Measurements from ENCODE around the gene ATXN7L2. TPM values are rescaled to one million over a fixed set of nuclear protein-coding genes. Genes with fewer than 3 reads are reported as not detected.
"Not testable (repeated sequence)": the region's sequence is repeated elsewhere in the genome, so short reads cannot be mapped to it uniquely, and the experiment has no call there.

The ATXN7L2 gene
- total RNA-seq, 2 experiments from 2014 or later, result 11.2 to 13.7 TPM

GRCh38 chr1:109468903-109469302 is 14.8 kb upstream of the ATXN7L2 start:
- Mint-ChIP-seq H3K4me1 (ENCODE audit: low read depth) (peaks cover 2% of the 10 kb centered on the region), H3K4me3 (no peak overlapping the region), H3K9me3 (no peaks in the 10 kb centered on the region), H3K27me3 (peaks cover 57% of the 10 kb centered on the region), H3K27ac (no peak overlapping the region), H3K36me3 (ENCODE audit: low read depth) (no peaks in the 10 kb centered on the region)
- no peak for ATAC-seq
- DNase-seq, result no peak
- TF ChIP-seq, protein P1, sequence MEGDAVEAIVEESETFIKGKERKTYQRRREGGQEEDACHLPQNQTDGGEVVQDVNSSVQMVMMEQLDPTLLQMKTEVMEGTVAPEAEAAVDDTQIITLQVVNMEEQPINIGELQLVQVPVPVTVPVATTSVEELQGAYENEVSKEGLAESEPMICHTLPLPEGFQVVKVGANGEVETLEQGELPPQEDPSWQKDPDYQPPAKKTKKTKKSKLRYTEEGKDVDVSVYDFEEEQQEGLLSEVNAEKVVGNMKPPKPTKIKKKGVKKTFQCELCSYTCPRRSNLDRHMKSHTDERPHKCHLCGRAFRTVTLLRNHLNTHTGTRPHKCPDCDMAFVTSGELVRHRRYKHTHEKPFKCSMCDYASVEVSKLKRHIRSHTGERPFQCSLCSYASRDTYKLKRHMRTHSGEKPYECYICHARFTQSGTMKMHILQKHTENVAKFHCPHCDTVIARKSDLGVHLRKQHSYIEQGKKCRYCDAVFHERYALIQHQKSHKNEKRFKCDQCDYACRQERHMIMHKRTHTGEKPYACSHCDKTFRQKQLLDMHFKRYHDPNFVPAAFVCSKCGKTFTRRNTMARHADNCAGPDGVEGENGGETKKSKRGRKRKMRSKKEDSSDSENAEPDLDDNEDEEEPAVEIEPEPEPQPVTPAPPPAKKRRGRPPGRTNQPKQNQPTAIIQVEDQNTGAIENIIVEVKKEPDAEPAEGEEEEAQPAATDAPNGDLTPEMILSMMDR (IDR thresholded peaks at IDR 0.05), result no peak
- intact Hi-C loops (cut with micrococcal nuclease), result no loop called here
- CTCF ChIA-PET, result interaction anchor here (1.1 to 2.8 kb wide), 4 partner anchors 14 to 171 kb away, joined by 3 to 10 read pairs (median 6); partner anchors contain the start of gene ATXN7L2
- POLR2A ChIA-PET, result interaction anchor here (0.5 to 1.5 kb wide), 5 partner anchors 11 to 45 kb away, joined by 3 to 5 read pairs (median 4); partner anchors contain the start of gene PSMA5

GRCh38 chr1:109470245-109470644 is 13.5 kb upstream of the ATXN7L2 start:
- ChIA-PET CTCF (interaction anchor here (1.2 to 2.8 kb wide), 3 partner anchors 8 to 170 kb away, joined by 4 to 10 read pairs (median 6); partner anchors contain the start of gene ATXN7L2), POLR2A (interaction anchor here (1.1 kb wide), 1 partner anchor 13 kb away, joined by 5 read pairs; the partner anchor contains the start of gene ATXN7L2)
- DNase-seq (no peak), ATAC-seq (no peak)
- Mint-ChIP-seq H3K4me1 (ENCODE audit: low read depth) (peaks cover 2% of the 10 kb centered on the region), H3K27me3 (peaks cover 46% of the 10 kb centered on the region), H3K4me3 (no peak overlapping the region), H3K36me3 (ENCODE audit: low read depth) (no peaks in the 10 kb centered on the region), H3K9me3 (no peaks in the 10 kb centered on the region), H3K27ac (no peak overlapping the region)
- TF ChIP-seq, protein P1 (IDR thresholded peaks at IDR 0.05), result no peak
- intact Hi-C loops (cut with micrococcal nuclease), result no loop called here

GRCh38 chr1:109472779-109473178 is 10.9 kb upstream of the ATXN7L2 start:
- Mint-ChIP-seq H3K9me3 (no peaks in the 10 kb centered on the region), H3K4me3 (no peak overlapping the region), H3K36me3 (ENCODE audit: low read depth) (no peaks in the 10 kb centered on the region), H3K27ac (no peak overlapping the region), H3K4me1 (ENCODE audit: low read depth) (peaks cover 2% of the 10 kb centered on the region), H3K27me3 (peaks cover 34% of the 10 kb centered on the region)
- DNase-seq, result no peak
- no peak for ATAC-seq
- CTCF ChIA-PET, result no interaction called here
- intact Hi-C loops (cut with micrococcal nuclease), result no loop called here
- TF ChIP-seq, protein P1 (IDR thresholded peaks at IDR 0.05), result no peak
- POLR2A ChIA-PET, result interaction anchor here (1.7 kb wide), 1 partner anchor 11 kb away, joined by 6 read pairs; the partner anchor contains the start of gene ATXN7L2

- peaks cover 28% of the 10 kb centered on the region for H3K27me3 Mint-ChIP-seq
- H3K36me3 Mint-ChIP-seq (ENCODE audit: low read depth); H3K27ac Mint-ChIP-seq; H3K4me3 Mint-ChIP-seq; DNase-seq; ATAC-seq; H3K9me3 Mint-ChIP-seq; intact Hi-C loops (cut with micrococcal nuclease); H3K4me1 Mint-ChIP-seq (ENCODE audit: low read depth): not testable (repeated sequence)
- POLR2A ChIA-PET, result interaction anchor here (1.7 kb wide), 1 partner anchor 10 kb away, joined by 6 read pairs; the partner anchor contains the start of gene ATXN7L2
- CTCF ChIA-PET, result interaction anchor here (1.2 kb wide), 1 partner anchor 59 kb away, joined by 5 read pairs; no protein-coding TSS in a partner anchor
Observed at GRCh38 chr1:109473284-109474057, 10.2 kb upstream of the ATXN7L2 start.

DNA sequence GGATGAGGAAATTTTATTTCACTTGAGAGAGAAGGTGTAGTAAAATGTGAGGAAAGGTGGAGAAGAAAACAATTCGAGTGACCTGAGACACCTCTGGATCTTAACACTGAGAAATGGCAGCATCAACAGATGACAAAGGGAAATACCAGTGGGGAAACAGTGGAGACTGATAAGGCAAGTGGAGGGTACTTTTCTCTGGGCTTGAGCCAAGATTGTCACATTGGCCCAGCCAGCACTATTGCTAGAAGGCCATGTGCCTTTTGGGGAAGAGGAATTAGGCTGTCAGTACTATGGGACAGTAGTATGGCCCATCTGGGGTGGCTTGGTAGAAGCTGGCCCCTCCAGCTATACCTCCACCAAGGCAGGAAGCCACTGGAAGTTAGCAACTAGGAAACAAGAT is 9.0 kb upstream of the ATXN7L2 start:
- TF ChIP-seq, protein P1 (IDR thresholded peaks at IDR 0.05), result no peak
- Mint-ChIP-seq H3K4me1 (ENCODE audit: low read depth) (no peaks in the 10 kb centered on the region), H3K4me3 (no peak overlapping the region), H3K9me3 (no peaks in the 10 kb centered on the region), H3K36me3 (ENCODE audit: low read depth) (no peaks in the 10 kb centered on the region), H3K27me3 (peaks cover 29% of the 10 kb centered on the region), H3K27ac (no peak overlapping the region)
- no peak for DNase-seq
- CTCF ChIA-PET, result interaction anchor here (0.9 to 1.0 kb wide), 2 partner anchors 12 to 58 kb away, joined by 4 to 6 read pairs; no protein-coding TSS in a partner anchor
- POLR2A ChIA-PET, result no interaction called here
- intact Hi-C loops (cut with micrococcal nuclease), result no loop called here
- ATAC-seq, result no peak
